SK-N-SH (cell line): ENCODE data around the gene PKP2. TPM values are rescaled to one million over a fixed set of nuclear protein-coding genes. Genes with fewer than 3 reads are reported as not detected.

Experiments
- CTCF ChIA-PET: fragments of 300-600, 350-600 bp; formaldehyde crosslinking; extraction: SDS; loops from one replicate; lab custom pipeline; 2021; lab: Yijun Ruan, JAX
- POLR2A ChIA-PET: fragments of 350-600 bp; sonication (Branson Sonifier 250); formaldehyde crosslinking; extraction: SDS; loops from one replicate; lab custom pipeline; 2020; ENCODE audit warnings: antibody characterized with exemption, inconsistent platforms; lab: Yijun Ruan, JAX
- DNase-seq: peaks from one replicate; pipeline ENCODE4 v3.0.0; 2012
- H2AFZ ChIP-seq: fragments of 200-600 bp; sonication (generic); 2 replicates; pipeline ENCODE4 v1.8.1; 2016; ENCODE audit warnings: antibody characterized with exemption, mild to moderate bottlenecking, low read depth
- H3F3A ChIP-seq: fragments of 200-600 bp; sonication (generic); replicated peaks from 2 replicates; pipeline ENCODE3; 2016; ENCODE audit warnings: antibody characterized with exemption, mild to moderate bottlenecking; ENCODE audit not compliant: insufficient read depth
- H3K27ac ChIP-seq, 2 experiments: fragments of 200-500 bp in 1 of 2; fragments of 200-600 bp in 1 of 2; sonication (Bioruptor generic) in 1 of 2; sonication (generic), shearing (Covaris generic) in 1 of 2; 2 replicates each; pipeline versions ENCODE4 v1.5.1 to v1.6.1; 2014 to 2016; ENCODE audit warnings: low read depth in 2 of 2, inconsistent platforms in 1 of 2, low read length in 1 of 2, mild to moderate bottlenecking in 1 of 2, mixed read lengths in 1 of 2
- H3K27me3 ChIP-seq: fragments of 200-600 bp; sonication (generic), shearing (Covaris generic); 2 replicates; pipeline ENCODE4 v1.6.1; 2016; ENCODE audit warnings: mixed run types; ENCODE audit not compliant: insufficient read depth
- H3K36me3 ChIP-seq, 2 experiments: fragments of 200-500 bp in 1 of 2; fragments of 200-600 bp in 1 of 2; sonication (Bioruptor generic) in 1 of 2; sonication (generic) in 1 of 2; replicated peaks in 1 of 2; 2 replicates each; pipeline versions ENCODE3 to v1.5.1; 2014 to 2016; ENCODE audit warnings: low read length in 1 of 2, mild to moderate bottlenecking in 1 of 2; ENCODE audit not compliant: insufficient read depth in 2 of 2, control insufficient read depth in 1 of 2
- H3K4me1 ChIP-seq, 2 experiments: fragments of 200-500 bp in 1 of 2; fragments of 200-600 bp in 1 of 2; sonication (Bioruptor generic) in 1 of 2; sonication (generic), shearing (Covaris generic) in 1 of 2; 2 replicates each; pipeline versions ENCODE4 v1.5.1 to v1.6.1; 2014 to 2016; ENCODE audit warnings: low read depth in 1 of 2, low read length in 1 of 2, mixed run types in 1 of 2; ENCODE audit not compliant: insufficient read depth in 2 of 2, control insufficient read depth in 1 of 2
- H3K4me2 ChIP-seq: fragments of 200-600 bp; sonication (generic), shearing (Covaris generic); 2 replicates; pipeline ENCODE4 v1.6.1; 2017; ENCODE audit warnings: mixed run types
- H3K4me3 ChIP-seq, 2 experiments: fragments of 200-500 bp in 1 of 2; fragments of 200-600 bp in 1 of 2; sonication (Bioruptor generic) in 1 of 2; sonication (generic), shearing (Covaris generic) in 1 of 2; 2 replicates each; pipeline versions ENCODE4 v1.5.1 to v1.8.1; 2014 to 2016; ENCODE audit warnings: low read depth in 2 of 2, inconsistent platforms in 1 of 2, low read length in 1 of 2, mild to moderate bottlenecking in 1 of 2, mixed read lengths in 1 of 2, moderate library complexity in 1 of 2
- H3K79me2 ChIP-seq: fragments of 200-600 bp; sonication (generic); 2 replicates; pipeline ENCODE4 v1.8.1; 2017; ENCODE audit warnings: mild to moderate bottlenecking; ENCODE audit not compliant: insufficient read depth
- H3K9ac ChIP-seq: fragments of 200-600 bp; sonication (generic); 2 replicates; pipeline ENCODE4 v1.6.1; 2017; ENCODE audit warnings: mixed run types
- H3K9me2 ChIP-seq: fragments of 200-600 bp; sonication (generic); 2 replicates; pipeline ENCODE4 v1.6.1; 2017; ENCODE audit warnings: mixed run types
- H3K9me3 ChIP-seq: fragments of 200-600 bp; sonication (generic); 2 replicates; pipeline ENCODE4 v1.6.1; 2017; ENCODE audit warnings: mixed run types, mild to moderate bottlenecking, moderate library complexity
- H4K20me1 ChIP-seq: fragments of 200-600 bp; sonication (generic); 2 replicates; pipeline ENCODE4 v1.6.1; 2017; ENCODE audit warnings: mild to moderate bottlenecking, mixed run types; ENCODE audit not compliant: insufficient read depth
- CHD2 ChIP-seq: fragments of 150-350 bp; IDR thresholded peaks from 2 replicates; pipeline ENCODE4 v1.6.1; 2018; ENCODE audit warnings: low read length; ENCODE audit not compliant: partially characterized antibody
- ELF1 ChIP-seq: IDR thresholded peaks from 2 replicates; pipeline ENCODE4 v1.4.0; 2012
- EP300 ChIP-seq, 2 experiments: IDR thresholded peaks; 2 replicates each; pipeline versions ENCODE4 v1.4.0 to v1.6.1; 2012; ENCODE audit warnings: borderline replicate concordance in 1 of 2, low read depth in 1 of 2, low read length in 1 of 2
- JUND ChIP-seq: IDR thresholded peaks from 2 replicates; pipeline ENCODE4 v1.4.0; 2012
- MEF2A ChIP-seq: IDR thresholded peaks from 2 replicates; pipeline ENCODE4 v1.4.0; 2012; ENCODE audit warnings: low read depth, borderline replicate concordance
- MXI1 ChIP-seq: IDR thresholded peaks from 2 replicates; pipeline ENCODE4 v1.6.1; 2012; ENCODE audit warnings: mild to moderate bottlenecking, low read depth, low read length, improper control_type of control experiment
- NFIC ChIP-seq: IDR thresholded peaks from 2 replicates; pipeline ENCODE4 v1.4.0; 2012; ENCODE audit warnings: borderline replicate concordance
- RAD21 ChIP-seq: IDR thresholded peaks from 2 replicates; pipeline ENCODE4 v1.6.1; 2012; ENCODE audit warnings: mild to moderate bottlenecking, low read length
- RFX5 ChIP-seq: IDR thresholded peaks from 2 replicates; pipeline ENCODE4 v1.6.1; 2012; ENCODE audit warnings: mild to moderate bottlenecking, improper control_type of control experiment, low read length
- WGBS: methylation state at CpG from one replicate; pipeline ENCODE4 v1.1.6; 2017; ENCODE audit warnings: low lambda C conversion rate; 5-methylcytosine and 5-hydroxymethylcytosine counted together
- polyA plus RNA-seq, 3 experiments: library from polyadenylated mRNA; depleted of rRNA; stranded (reverse); fragments of >200 nt; gene quantifications; 2 replicates each; pipeline ENCODE4 v1.2.3, GENCODE V29; 2012
- TF ChIP-seq, protein P1 (sequence below): fragments of 200-600 bp; sonication (generic); IDR thresholded peaks from 2 replicates; pipeline ENCODE4 v1.6.1; 2017; ENCODE audit warnings: antibody characterized with exemption, mild to moderate bottlenecking, moderate library complexity
- TF ChIP-seq, protein P2 (sequence below): IDR thresholded peaks from 2 replicates; pipeline ENCODE4 v1.4.0; 2012; ENCODE audit warnings: low read depth, borderline replicate concordance
- TF ChIP-seq, protein P3 (sequence below): IDR thresholded peaks from 2 replicates; pipeline ENCODE4 v1.4.0; 2012; ENCODE audit warnings: low read depth
- TF ChIP-seq, protein P4 (sequence below): IDR thresholded peaks from 2 replicates; pipeline ENCODE4 v1.6.1; 2012; ENCODE audit warnings: mild to moderate bottlenecking, low read depth, low read length, moderate library complexity

Gene PKP2
- polyA plus RNA-seq, 1 of the 3 experiments (the other 2 are of a cell fraction) = 0.10 TPM

DNA sequence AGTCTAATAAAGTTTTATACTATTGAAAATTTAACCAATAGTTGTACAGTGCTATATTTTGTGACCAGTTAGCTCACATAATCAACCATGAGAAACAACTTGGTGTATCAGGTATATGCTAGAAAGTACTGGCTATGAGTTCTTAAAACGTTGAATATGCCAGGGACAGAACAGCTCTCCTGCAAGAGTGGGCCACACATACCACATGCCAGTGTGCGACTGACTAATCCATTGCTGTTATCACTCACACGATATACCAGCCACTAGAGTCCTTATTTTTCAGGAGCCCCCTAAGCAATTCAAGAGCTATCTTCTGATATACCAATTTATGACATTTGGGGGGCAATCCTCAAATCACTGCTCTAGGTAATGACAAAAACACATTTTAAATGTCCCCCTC is 9.5 kb downstream of the PKP2 start:
- Histone ChIP-seq H3K79me2 (no peaks in the 10 kb centered on the region), H4K20me1 (no peaks in the 10 kb centered on the region), H3K4me1 (no peaks in the 10 kb centered on the region), H3K9me2 (no peaks in the 10 kb centered on the region), H2AFZ (no peak overlapping the region), H3K27ac (no peak overlapping the region), H3K9me3 (no peaks in the 10 kb centered on the region), H3K36me3 (no peaks in the 10 kb centered on the region), H3K4me2 (no peak overlapping the region), H3F3A (no peaks in the 10 kb centered on the region), H3K27me3 (no peaks in the 10 kb centered on the region), H3K9ac (no peak overlapping the region), H3K4me3 (no peak overlapping the region)
- WGBS = 58% methylated on average over 3 of the region's 3 CpGs
- CTCF ChIA-PET = interaction anchor here (0.9 to 1.5 kb wide), 2 partner anchors 10 to 132 kb away, joined by 3 to 8 read pairs; partner anchors contain the start of gene YARS2
- no peak for DNase-seq
- POLR2A ChIA-PET = no interaction called here
- TF ChIP-seq, protein P1, sequence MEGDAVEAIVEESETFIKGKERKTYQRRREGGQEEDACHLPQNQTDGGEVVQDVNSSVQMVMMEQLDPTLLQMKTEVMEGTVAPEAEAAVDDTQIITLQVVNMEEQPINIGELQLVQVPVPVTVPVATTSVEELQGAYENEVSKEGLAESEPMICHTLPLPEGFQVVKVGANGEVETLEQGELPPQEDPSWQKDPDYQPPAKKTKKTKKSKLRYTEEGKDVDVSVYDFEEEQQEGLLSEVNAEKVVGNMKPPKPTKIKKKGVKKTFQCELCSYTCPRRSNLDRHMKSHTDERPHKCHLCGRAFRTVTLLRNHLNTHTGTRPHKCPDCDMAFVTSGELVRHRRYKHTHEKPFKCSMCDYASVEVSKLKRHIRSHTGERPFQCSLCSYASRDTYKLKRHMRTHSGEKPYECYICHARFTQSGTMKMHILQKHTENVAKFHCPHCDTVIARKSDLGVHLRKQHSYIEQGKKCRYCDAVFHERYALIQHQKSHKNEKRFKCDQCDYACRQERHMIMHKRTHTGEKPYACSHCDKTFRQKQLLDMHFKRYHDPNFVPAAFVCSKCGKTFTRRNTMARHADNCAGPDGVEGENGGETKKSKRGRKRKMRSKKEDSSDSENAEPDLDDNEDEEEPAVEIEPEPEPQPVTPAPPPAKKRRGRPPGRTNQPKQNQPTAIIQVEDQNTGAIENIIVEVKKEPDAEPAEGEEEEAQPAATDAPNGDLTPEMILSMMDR = no peak
- TF ChIP-seq ELF1 (no peak), CHD2 (no peak), NFIC (no peak), RAD21 (no peak), EP300 (IDR thresholded peaks at IDR 0.05; ENCODE audit: borderline replicate concordance in 1 of 2, low read depth in 1 of 2, low read length in 1 of 2) (no peak), RFX5 (no peak), MXI1 (no peak), JUND (no peak), MEF2A (no peak)
- TF ChIP-seq, protein P2, sequence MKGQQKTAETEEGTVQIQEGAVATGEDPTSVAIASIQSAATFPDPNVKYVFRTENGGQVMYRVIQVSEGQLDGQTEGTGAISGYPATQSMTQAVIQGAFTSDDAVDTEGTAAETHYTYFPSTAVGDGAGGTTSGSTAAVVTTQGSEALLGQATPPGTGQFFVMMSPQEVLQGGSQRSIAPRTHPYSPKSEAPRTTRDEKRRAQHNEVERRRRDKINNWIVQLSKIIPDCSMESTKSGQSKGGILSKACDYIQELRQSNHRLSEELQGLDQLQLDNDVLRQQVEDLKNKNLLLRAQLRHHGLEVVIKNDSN = no peak
- TF ChIP-seq, protein P3, sequence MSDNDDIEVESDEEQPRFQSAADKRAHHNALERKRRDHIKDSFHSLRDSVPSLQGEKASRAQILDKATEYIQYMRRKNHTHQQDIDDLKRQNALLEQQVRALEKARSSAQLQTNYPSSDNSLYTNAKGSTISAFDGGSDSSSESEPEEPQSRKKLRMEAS = no peak
- TF ChIP-seq, protein P4, sequence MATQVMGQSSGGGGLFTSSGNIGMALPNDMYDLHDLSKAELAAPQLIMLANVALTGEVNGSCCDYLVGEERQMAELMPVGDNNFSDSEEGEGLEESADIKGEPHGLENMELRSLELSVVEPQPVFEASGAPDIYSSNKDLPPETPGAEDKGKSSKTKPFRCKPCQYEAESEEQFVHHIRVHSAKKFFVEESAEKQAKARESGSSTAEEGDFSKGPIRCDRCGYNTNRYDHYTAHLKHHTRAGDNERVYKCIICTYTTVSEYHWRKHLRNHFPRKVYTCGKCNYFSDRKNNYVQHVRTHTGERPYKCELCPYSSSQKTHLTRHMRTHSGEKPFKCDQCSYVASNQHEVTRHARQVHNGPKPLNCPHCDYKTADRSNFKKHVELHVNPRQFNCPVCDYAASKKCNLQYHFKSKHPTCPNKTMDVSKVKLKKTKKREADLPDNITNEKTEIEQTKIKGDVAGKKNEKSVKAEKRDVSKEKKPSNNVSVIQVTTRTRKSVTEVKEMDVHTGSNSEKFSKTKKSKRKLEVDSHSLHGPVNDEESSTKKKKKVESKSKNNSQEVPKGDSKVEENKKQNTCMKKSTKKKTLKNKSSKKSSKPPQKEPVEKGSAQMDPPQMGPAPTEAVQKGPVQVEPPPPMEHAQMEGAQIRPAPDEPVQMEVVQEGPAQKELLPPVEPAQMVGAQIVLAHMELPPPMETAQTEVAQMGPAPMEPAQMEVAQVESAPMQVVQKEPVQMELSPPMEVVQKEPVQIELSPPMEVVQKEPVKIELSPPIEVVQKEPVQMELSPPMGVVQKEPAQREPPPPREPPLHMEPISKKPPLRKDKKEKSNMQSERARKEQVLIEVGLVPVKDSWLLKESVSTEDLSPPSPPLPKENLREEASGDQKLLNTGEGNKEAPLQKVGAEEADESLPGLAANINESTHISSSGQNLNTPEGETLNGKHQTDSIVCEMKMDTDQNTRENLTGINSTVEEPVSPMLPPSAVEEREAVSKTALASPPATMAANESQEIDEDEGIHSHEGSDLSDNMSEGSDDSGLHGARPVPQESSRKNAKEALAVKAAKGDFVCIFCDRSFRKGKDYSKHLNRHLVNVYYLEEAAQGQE = no peak
